Measurements from ENCODE around the gene CGNL1.

GRCh38 chr15:57538265-57538529 is 161.9 kb downstream of the CGNL1 start:
- TF ChIP-seq REST (tag by site-specific recombination; IDR thresholded peaks at IDR 0.05) = no peak
- TF ChIP-seq CTCF (tag by site-specific recombination; IDR thresholded peaks at IDR 0.05) = no peak
